Renal cortex interstitium (tissue), 15 donors: Measurements from ENCODE around the gene MEIOC. TPM values are rescaled to one million over a fixed set of nuclear protein-coding genes. Genes with fewer than 3 reads are reported as not detected.
"Not testable (repeated sequence)": the region's sequence is repeated elsewhere in the genome, so short reads cannot be mapped to it uniquely, and the experiment has no call there.

ENCODE experiments used
- DNase-seq, 11 donors: peaks; one replicate each; pipeline ENCODE4 v3.0.0-alpha.2; 2013; ENCODE audit warnings: low read depth in 9 of 11, low spot score in 4 of 11; ENCODE audit errors: extremely low read depth in 1 of 11
- long read RNA-seq, 16 experiments: transcript quantifications; one replicate each; lab custom pipeline, GENCODE V29; 2026
- polyA plus RNA-seq, 3 donors: library from polyadenylated mRNA; unstranded; fragments of 120-200 nt; gene quantifications; one replicate each; pipeline ENCODE4 v1.2.1, GENCODE V29; 2013; ENCODE audit not compliant: insufficient read length in 3 of 3

Gene MEIOC
- 1 to 10 TPM; 1.5 to 2.1 (median 2.0) TPM for polyA plus RNA-seq
- long read RNA-seq, donor 1 = 0 reads
- long read RNA-seq, donor 2, partial matches to known transcripts = 0 of 12 reads
- long read RNA-seq, donor 2, other reads (novel, unspliced or antisense) = 12 of 12 reads
- long read RNA-seq, donor 3 = 0 reads
- long read RNA-seq, donor 4, partial matches to known transcripts = 22 of 22 reads
- long read RNA-seq, donor 4, other reads (novel, unspliced or antisense) = 0 of 22 reads
- long read RNA-seq, donor 5 = 0 reads
- long read RNA-seq, donor 6, partial matches to known transcripts = 7 of 31 reads
- long read RNA-seq, donor 6, other reads (novel, unspliced or antisense) = 24 of 31 reads
- long read RNA-seq, donor 7 = 0 reads
- long read RNA-seq, donor 8 = 0 reads
- long read RNA-seq, donor 9 = 0 reads
- long read RNA-seq, donor 10 = 0 reads
- long read RNA-seq, donor 11, full-length matches to known transcripts = 1 of 1 reads
- long read RNA-seq, donor 11, partial matches to known transcripts = 0 of 1 reads
- long read RNA-seq, donor 11, other reads (novel, unspliced or antisense) = 0 of 1 reads
- long read RNA-seq, donor 12 = 0 reads
- long read RNA-seq, donor 13 = 0 reads
- long read RNA-seq, donor 14 = 0 reads
- long read RNA-seq, donor 15, partial matches to known transcripts = 5 of 5 reads
- long read RNA-seq, donor 15, other reads (novel, unspliced or antisense) = 0 of 5 reads
- long read RNA-seq, donor 16, full-length matches to known transcripts = 1 of 1 reads
- long read RNA-seq, donor 16, partial matches to known transcripts = 0 of 1 reads
- long read RNA-seq, donor 16, other reads (novel, unspliced or antisense) = 0 of 1 reads

DNA sequence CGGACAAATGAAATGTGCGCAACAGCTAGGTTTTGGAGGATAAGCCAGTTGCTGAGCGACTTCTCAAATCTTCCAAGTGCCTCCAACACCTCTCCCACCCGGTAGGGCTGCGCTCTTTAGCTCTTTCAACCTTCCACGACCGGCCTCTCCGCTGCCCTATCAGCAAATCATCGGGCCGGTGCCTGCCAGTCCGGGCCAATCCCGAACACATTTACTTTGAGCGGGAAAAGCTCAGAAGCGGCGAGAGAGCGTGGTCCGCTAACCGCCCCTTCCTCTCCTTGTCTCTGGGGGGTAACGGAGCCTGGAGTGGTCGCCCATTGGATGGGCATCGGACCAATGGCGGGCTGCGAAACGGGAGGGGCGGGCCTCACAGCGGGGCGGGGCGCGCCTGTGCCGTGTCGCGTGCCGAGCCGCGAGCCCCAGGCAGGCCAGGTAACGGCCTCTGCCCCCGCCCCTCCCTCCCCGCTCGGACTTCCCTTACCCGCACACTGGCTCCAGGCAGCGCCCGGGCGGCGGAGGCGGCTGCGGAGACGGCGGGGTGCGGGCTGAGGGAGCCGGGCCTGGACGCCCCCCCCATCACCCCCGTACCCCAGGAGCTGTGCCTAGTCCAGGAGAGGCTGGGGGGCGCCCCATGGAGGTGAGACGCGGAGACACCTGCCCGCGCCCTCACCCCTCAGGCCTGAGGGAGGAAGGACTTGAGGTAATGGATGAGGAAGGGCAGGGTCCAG is at the start of gene MEIOC:
TSS of gene MEIOC (plus strand) at position 486 of the 728 bp plus-strand sequence. CDS start at position 632, 146 bp downstream.
- peak in 2 of 11 donors; percentile 20 to 28 for DNase-seq

DNA sequence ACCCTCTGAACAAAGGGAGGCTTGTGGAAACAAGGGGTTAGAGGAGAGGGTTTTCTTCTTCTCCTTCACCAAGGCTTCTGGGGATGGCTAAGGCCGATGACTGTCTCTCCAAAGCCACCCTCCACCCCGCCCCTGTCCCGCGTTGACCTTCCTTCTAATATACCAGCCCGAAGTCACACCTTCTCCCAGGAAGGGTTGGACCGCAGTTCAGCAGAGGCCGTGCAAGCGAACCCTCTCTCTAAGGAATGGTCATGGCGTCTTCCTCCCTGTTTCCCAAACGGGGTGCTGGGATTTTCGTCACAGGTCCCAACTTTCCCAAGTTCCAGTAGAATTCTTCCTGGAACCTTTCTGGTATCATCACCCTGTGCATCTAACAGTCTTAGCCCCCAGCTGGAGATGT is 49.6 kb upstream of the MEIOC start:
- no peak for DNase-seq

DNA sequence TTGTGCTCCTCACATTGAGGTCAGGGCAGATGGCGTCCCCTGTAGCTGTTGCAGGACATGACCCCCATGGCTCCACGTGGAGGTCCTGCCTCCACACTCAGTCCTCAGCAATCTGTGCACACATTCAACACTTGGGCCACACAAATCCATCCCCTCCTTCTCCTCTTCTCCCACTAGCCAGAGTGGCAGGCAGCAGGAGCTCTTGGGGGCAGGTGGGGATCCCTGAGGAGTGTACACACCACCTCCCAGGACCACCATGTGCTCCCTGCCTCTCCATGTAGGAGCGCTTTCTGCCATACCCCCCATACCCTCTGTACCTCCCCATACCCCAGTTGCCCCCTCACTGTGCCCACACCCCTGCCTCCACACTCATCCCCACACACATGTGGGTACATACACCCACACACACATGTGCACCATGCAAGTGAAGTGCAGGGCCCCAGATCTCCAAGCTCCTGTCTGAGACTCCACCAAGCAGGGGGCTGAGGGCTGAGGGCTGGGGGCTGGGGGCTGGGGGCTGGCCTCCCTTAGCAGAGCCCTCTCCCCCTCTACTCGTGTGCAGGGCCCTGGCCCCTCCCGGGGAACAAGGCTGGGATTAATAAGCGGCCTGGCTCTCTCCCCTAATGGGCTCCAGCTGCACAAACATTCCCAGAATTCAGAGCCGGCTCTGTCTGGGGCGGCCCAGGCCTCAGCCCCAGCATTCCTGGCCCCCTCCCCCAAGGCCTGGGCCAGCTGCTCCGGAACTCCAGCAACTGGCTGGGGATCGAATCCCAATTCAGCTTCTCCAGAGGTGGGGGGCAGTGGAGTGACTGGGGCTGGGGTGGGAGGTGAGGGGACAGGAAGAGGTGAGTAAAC is 48.2 kb upstream of the MEIOC start:
- DNase-seq = peak in 8 of 11 donors; percentile 66 to 87 (median 75)

DNA sequence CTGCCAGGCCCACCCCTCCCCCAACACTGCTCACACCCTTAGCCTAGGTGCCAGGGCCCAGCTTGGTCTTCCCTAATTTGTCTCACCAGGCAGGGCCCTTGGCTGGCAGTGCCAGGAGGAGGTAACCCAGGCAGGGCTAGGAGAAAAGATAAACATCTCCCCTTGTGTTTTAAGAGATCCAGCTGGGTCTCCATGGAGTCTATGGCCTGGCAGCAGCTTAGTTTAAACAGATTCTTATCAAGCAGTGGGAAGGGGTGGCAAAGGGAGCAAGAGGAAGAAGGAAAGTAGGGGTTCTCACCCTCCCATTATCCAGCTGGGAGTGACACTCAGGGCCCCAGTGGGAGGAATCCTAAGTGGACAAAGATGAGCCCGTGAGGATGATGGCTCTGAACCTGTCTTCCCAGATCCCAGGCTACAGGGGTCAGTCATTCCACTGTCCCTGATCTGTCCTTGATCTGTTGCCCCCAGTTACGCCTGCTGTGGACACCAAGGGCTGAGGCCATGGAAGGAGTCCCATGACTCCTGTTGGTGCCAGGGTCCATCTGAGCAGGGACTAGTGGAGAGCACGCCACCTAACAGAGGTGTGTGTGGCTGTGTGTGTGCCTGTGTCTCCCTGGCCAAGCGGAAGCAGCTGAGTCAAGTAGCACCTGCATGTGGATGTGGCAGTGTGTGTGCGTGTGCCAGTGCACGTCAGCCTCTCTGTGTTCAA is 47.4 kb upstream of the MEIOC start:
- DNase-seq = no peak

DNA sequence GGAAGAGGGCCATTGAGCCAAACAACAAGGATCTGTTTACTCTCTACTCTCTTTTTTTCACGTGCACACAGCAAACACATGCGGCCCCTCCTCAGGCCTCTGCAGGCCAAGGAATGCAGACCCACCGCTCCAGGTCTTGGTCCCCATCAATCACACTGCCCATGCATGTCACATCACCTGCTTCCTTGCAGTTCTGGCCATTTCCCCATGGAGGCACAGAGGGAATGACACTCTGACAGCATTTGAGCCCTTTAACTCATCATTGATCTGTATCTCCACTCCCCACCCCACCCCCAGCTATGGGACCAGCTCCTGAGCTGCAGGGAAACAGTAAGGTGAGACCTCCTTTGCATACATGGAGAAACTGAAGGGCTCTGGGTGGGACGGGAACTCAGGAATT is 45.9 kb upstream of the MEIOC start:
- DNase-seq = no peak

DNA sequence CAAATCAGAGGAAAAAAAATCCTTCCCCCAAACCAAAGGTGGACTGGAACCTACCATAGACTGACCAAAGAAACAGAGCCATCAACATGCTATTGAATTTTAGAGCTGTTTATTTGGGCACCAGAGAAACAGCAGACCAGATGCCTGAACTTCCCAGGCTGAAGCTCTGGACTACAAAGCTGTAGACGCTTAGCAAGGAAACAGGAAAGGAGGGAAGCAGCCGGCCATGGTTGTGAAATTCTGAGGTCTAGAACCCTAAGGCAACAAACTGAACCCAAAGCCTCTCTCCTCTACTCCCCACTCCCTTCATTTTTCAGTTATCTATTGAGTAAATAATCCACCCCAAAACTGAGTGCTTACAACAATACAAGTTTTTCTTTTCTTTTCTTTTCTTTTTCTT is 45.4 kb upstream of the MEIOC start:
- no peak for DNase-seq

DNA sequence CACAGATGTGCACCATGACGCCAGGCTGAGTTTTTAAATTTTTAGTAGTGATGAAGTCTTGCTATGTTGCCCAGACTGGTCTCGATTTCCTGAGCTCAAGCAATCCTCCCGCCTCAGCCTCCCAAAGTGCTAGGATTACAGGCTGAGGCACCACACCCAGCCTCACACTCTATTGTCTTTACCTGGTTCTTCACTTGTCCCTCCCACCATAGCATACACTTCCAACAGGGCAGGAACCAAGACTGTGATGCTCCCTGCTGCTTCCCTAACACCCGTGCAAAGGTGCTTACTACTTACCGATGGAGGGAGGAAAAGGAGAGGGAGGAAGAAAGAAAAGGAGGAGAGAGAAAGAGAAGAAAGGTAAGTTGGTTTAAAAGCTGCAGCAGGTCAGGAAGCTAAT is 41.4 kb upstream of the MEIOC start:
- no peak for DNase-seq

DNA sequence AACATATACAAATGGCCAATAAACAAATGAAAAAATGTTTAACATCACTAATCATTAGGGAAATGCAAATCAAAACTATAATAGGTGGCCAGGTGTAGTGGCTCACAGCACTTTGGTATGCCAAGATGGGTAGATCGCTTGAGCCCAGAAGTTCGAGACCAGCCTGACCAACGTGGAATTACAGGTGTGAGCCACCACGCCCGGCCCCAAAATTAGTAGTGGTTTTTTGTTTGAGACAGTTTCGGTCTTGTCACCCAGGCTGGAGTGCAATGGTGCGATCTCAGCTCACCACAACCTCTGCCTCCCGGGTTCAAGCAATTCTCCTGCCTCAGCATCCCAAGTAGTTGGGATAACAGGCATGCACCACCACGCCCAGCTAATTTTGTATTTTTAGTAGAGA is 37.6 kb upstream of the MEIOC start:
- not testable (repeated sequence) for DNase-seq

DNA sequence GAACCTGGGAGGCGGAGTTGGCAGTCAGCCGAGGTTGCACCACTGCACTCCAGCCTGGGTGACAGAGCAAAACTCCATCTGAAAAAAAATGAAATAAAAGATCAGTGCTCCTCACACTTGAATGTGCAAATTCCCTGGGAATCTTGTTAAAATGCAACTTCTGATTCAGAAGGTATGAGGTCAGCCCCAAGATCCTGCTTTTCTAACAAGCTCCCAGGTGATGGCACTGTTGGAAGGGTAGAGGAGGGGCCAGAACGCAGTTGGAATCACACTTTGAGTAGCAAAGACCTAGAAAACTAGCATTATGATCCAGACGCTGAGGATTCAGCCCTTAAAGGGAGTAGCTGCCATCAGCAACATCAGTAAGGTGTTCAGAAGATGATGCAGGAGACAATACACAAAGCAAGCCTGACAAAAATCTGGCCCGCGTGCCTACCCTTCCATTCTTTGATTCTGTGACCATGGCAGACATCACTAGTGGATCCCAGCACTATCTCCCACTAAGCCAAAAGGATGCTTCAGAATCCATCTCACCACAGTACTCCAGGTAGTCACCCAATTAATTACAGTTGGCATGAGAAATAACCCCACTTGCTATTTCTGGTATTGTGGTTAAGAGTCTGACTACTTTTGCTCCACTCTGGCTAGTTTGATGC is 33.1 kb upstream of the MEIOC start:
- no peak for DNase-seq

DNA sequence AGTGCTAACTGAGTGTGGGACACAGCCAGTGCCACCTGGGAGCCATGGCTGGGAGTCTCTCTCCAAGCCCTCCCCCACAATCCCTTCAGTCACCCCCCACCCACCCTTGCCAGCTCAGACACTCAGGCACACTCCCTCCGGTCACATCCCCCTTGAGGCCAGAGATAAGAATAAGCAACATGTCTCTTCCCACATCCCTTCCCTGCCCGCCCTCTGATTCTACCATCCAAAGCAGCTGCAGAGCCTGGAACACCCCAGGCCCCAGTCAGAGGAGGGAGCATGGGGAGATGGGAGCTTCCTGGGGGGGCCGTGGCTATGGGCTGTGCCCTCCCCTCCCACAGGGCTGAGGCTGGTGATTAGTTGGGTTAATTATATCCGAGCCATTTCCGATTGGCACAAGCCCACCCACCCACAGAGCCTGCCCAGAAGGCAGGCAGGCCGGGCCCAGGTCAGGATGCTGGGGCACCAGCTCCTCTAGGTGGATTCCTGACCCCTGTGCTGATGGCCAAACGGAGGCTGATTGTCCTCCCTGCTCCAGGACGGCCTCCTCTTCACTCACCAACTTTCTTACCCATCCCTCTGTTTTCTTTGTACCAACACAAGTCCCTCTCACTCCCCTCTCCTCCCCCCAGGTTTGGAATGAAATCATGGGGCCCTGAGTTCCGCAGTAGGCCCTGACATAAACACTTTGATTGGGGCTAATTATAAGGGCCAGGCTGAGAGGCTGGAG is 28.6 kb upstream of the MEIOC start:
- DNase-seq = no peak

DNA sequence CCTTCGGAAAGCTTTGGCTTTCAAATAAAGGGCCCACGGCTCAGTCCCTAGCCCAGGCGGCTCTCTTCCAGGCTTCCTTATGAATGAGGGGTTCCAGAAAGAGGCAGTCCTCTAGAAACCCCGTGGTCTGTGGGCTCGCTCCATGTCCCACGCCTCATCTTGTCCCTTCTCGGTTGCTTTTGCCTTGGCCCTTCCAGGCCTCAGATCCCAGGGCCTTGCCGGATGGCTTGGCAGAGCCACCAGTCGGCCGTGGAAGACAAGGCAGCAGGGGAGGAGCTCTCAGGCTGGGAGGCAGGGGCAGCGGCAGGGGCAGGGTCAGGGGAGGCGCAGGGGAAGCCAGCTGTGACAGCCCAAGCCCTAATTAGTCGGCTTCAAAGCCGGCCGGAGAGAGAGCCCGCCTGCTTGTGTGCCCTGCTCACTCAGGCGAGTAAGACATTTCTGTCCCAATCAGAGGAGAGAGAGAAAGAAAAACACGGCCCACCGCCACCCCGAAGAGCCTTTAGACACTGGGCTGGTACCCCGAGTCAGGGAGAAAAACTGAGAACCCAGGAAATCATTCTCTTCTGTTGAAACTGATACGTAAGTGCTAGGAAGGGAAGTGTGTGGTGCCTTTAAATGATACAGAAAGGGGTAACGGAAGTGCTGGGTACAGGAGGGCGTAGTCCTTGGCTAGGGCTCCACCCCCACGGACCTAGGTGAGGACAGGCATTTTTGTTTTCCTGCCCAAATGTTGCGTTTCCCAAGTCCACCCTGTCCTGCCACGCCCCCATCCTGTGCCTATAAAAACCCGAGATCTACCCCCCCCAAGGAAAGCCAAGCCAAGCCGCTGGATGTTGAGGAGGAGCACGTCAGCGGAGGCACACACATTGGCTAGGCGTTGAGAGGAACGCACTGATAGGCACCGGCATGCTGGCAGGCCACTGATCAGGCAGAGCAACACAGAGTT is 27.8 kb upstream of the MEIOC start:
- peak in 10 of 11 donors; percentile 61 to 91 (median 84) for DNase-seq

DNA sequence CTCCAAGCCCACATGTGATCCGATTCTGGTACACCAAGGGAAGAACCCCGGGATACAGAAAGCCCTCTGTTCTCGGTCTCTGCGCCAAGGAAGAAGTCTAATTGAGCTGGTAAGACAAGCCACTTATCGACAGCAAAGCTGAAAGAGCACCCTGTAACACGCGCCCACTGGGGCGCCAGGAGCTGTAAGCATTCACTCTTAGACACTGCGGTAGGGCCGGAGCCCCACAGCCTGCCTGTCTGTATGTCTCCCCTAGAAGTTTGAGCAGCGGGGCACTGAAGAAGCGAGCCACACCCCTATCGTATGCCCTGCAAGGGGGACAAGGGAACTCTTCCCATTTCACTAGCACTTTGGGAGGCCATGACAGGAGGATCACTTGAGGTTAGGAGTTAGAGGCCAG is 27.0 kb upstream of the MEIOC start:
- DNase-seq = no peak

DNA sequence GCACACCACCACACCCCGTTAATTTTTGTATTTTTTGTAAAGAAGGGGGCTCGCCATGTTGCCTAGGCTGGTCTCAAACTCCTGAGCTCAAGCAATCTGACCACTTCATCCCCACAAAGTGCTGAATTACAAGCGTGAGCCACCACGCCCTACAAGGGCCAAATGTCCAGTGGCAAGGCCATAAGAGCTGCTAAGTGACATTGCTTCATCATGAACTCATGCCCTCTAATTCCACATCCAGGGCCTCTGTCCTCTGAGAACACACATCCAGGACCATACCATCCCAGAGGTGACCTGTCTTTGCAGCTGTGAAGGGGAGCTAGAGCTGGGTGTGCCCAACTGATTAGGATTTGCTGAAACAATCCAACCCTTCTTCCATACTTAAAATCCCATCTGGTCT is 25.6 kb upstream of the MEIOC start:
- no peak for DNase-seq

DNA sequence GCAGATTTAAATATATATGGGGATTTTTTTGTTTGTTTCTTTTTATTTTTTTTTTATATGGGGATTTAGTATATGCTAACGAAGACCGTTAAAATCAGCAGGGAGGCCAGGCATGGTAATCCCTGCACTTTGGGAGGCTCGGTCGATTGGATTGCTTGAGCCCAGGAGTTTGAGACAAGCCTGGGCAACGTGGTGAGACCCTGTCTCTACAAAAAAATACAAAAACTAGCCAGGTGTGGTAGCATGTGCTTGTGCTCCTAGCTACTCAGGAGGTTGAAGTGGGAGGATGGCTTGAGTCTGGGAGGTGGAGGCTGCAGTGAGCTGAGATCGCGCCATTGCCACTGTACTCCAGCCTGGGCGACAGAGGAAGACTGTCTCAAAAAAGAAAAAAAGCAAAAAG is 22.3 kb upstream of the MEIOC start:
- no peak for DNase-seq

DNA sequence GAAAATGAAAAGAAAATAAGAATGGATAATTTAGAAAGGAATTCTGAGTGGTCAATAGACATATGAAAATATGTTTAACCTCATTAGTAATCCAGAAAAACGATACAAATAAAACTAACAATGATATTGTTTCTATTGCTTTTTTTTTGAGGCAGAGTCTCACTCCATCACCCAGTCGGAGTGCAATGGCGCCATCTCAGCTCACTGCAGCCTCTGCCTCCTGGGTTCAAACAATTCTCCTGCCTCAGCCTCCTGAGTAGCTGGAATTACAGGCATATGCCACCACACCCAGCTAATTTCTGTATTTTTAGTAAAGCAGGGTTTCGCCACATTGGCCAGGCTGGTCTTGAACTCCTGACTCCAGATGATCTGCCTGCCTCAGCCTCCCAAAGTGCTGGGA is 21.9 kb upstream of the MEIOC start:
- DNase-seq = not testable (repeated sequence)

DNA sequence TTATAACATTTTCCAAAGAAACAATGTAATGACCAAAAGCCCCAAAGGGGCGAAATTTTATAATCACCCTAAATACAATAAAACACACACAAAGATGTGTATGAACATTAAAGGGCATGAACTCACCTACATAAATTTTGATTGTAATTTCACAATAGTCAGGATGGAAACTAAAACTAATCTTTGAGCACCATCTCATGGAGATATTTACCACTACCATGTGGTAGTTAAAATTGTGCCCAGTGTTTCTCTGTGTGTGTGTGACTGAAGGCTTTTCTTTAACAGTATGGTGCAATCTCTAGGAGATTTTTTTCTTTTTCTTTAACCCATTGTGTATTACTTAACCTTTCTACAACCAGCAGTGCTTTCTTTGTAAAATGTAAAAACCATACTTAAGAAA is 19.7 kb upstream of the MEIOC start:
- peak in 1 of 11 donors; percentile 35 for DNase-seq
